ENCODE results near the gene SMG6. TPM values are rescaled to one million over a fixed set of nuclear protein-coding genes. Genes with fewer than 3 reads are reported as not detected.

Gene SMG6
- total and polyA plus RNA-seq, 2 of the 4 experiments (the other 2 are of a cell fraction) = 16.3 to 30.3 TPM

DNA sequence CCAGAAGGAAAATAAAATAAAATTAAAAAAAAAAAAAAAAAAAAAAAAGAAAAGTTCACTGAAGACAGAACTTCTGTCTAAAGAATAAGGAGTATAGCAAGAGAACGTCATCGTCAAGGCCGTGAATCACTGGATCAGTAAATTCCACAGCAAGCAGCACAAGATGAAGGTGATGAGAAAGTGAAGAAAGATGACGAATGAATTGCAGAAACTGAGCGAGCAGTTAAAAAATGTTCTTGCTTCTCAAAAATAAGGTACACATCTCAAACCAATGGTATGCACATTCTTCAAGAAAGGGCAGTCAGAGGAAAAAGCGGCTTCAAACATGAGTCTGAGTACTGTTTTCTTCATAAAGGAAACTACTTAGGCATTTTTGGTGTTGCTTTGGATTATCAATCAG, 104.7 kb downstream of the SMG6 start:
- Histone ChIP-seq H3K4ac (ENCODE audit: low read depth, low read length) (peak overlapping the region; percentile 75), H3K36me3 (ENCODE audit: control insufficient read depth, insufficient read depth, low read length) (peaks cover 8% of the 10 kb centered on the region), H3K4me2 (ENCODE audit: low read depth, low read length) (peak overlapping the region; percentile 2; the same call in 1 of the 2 replicates), H3K27me3 (ENCODE audit: control insufficient read depth, insufficient read depth, low read length) (no peaks in the 10 kb centered on the region), H3K9me3 (ENCODE audit: control insufficient read depth, insufficient read depth, low read length) (no peaks in the 10 kb centered on the region), H2BK5ac (ENCODE audit: low read depth, low read length, poor library complexity, severe bottlenecking) (peak overlapping the region; percentile 75), H3K56ac (ENCODE audit: extremely low read depth, insufficient read depth, low read length) (peak overlapping the region; percentile 47; the same call in 1 of the 2 replicates), H3K4me3 (ENCODE audit: insufficient read depth, low read depth, low read length) (no peak overlapping the region), H2AK5ac (ENCODE audit: low read depth, low read length) (no peak overlapping the region), H2BK20ac (ENCODE audit: low read depth, low read length) (peak overlapping the region; percentile 39; the same call in 1 of the 2 replicates), H2AFZ (replicated peaks; ENCODE audit: low read length, poor library complexity) (no peak overlapping the region), H3K27ac (ENCODE audit: insufficient read depth, low read length) (peak overlapping the region; percentile 47), H2AK9ac (replicated peaks; ENCODE audit: low read depth, low read length, poor library complexity) (no peak overlapping the region), H4K8ac (ENCODE audit: low read depth in 2 of 2, low read length in 2 of 2) (peak overlapping the region in 1 of 2 experiments; percentile 55; a peak in 1 of 4 replicates), H4K20me1 (ENCODE audit: insufficient read depth, low read length) (no peaks in the 10 kb centered on the region), H4K91ac (ENCODE audit: insufficient read depth, low read depth, low read length) (peak overlapping the region; percentile 37; the same call in 1 of the 2 replicates), H3K18ac (ENCODE audit: low read depth, low read length) (peak overlapping the region; percentile 40; the same call in 1 of the 2 replicates), H2BK120ac (ENCODE audit: low read depth, low read length) (0 out of 2 replicates have a peak overlapping the region, but pooled peaks have one; percentile 41), H3K4me1 (ENCODE audit: control insufficient read depth, insufficient read depth, low read length) (peaks cover 8% of the 10 kb centered on the region; the same call in 1 of the 2 replicates), H3K14ac (replicated peaks; ENCODE audit: low read depth, low read length) (no peak overlapping the region; the same call in 1 of the 2 replicates), H3K9me1 (ENCODE audit: insufficient read depth, low read length) (peaks cover 6% of the 10 kb centered on the region; the same call in 1 of the 2 replicates), H4K5ac (ENCODE audit: low read depth, low read length) (no peak overlapping the region), H3K9ac (ENCODE audit: low read depth, low read length) (no peak overlapping the region), H2BK15ac (ENCODE audit: low read depth, low read length) (no peak overlapping the region), H3K23ac (ENCODE audit: low read depth, low read length) (peak overlapping the region; percentile 0; the same call in 1 of the 2 replicates), H3K79me1 (ENCODE audit: low read depth in 1 of 2, low read length in 2 of 2) (peaks cover 31 to 71% of the 10 kb centered on the region in 2 experiments)
- dilution Hi-C loops (cut with HindIII; ENCODE audit: low sequenced_read_pairs, unreplicated experiment) (no loop called here), intact Hi-C loops (cut with micrococcal nuclease) (no loop called here), in situ Hi-C loops (cut with MboI; ENCODE audit: low sequenced_read_pairs) (no loop called here)
- CTCF ChIA-PET = interaction anchor here (0.6 to 1.2 kb wide), 2 partner anchors 45 to 129 kb away, joined by 3 to 4 read pairs; no protein-coding TSS in a partner anchor
- DNase-seq = peak; percentile 82
- POLR2A ChIA-PET (ENCODE audit: unreplicated experiment) = no interaction called here
- no CpG with 5 or more reads among the region's 6 CpGs for WGBS, 2 experiments (ENCODE audit: extremely low coverage in 2 of 2, insufficient read length in 1 of 2)
- ATAC-seq (ENCODE audit: low read depth) = peak; percentile 69
- no TSS peak for BruUV-seq (replicated peaks)
- TF ChIP-seq NFE2L2 (IDR thresholded peaks at IDR 0.05; ENCODE audit: low read depth, low read length) (no peak), CHD1 (IDR thresholded peaks at IDR 0.05; ENCODE audit: low read depth, low read length) (no peak), RFX5 (IDR thresholded peaks at IDR 0.05; ENCODE audit: low read depth, low read length) (no peak), SMC3 (IDR thresholded peaks at IDR 0.05; ENCODE audit: low read depth, low read length) (no peak), FOS (IDR thresholded peaks at IDR 0.05; ENCODE audit: low read depth, low read length) (no peak), RCOR1 (IDR thresholded peaks at IDR 0.05; ENCODE audit: insufficient replicate concordance, low read length) (no peak), CEBPB (IDR thresholded peaks at IDR 0.05; ENCODE audit: low read depth, low read length) (peak; percentile 33; the same call in 1 of the 2 replicates), RAD21 (IDR thresholded peaks at IDR 0.05; ENCODE audit: low read length) (no peak), BHLHE40 (IDR thresholded peaks at IDR 0.05; ENCODE audit: low read depth, low read length) (peak; percentile 35; the same call in 1 of the 2 replicates), POLR2A (IDR thresholded peaks at IDR 0.05; ENCODE audit: low read depth, low read length) (no peak), MAZ (IDR thresholded peaks at IDR 0.05; ENCODE audit: borderline replicate concordance, low read depth, low read length) (no peak), MAFK (IDR thresholded peaks at IDR 0.05; ENCODE audit: low read depth, low read length) (no peak), MXI1 (IDR thresholded peaks at IDR 0.05; ENCODE audit: borderline replicate concordance, low read depth, low read length) (no peak)
- TF ChIP-seq, protein P1, sequence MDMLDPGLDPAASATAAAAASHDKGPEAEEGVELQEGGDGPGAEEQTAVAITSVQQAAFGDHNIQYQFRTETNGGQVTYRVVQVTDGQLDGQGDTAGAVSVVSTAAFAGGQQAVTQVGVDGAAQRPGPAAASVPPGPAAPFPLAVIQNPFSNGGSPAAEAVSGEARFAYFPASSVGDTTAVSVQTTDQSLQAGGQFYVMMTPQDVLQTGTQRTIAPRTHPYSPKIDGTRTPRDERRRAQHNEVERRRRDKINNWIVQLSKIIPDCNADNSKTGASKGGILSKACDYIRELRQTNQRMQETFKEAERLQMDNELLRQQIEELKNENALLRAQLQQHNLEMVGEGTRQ (IDR thresholded peaks at IDR 0.05; ENCODE audit: low read depth, low read length) = no peak
- TF ChIP-seq, protein P2, sequence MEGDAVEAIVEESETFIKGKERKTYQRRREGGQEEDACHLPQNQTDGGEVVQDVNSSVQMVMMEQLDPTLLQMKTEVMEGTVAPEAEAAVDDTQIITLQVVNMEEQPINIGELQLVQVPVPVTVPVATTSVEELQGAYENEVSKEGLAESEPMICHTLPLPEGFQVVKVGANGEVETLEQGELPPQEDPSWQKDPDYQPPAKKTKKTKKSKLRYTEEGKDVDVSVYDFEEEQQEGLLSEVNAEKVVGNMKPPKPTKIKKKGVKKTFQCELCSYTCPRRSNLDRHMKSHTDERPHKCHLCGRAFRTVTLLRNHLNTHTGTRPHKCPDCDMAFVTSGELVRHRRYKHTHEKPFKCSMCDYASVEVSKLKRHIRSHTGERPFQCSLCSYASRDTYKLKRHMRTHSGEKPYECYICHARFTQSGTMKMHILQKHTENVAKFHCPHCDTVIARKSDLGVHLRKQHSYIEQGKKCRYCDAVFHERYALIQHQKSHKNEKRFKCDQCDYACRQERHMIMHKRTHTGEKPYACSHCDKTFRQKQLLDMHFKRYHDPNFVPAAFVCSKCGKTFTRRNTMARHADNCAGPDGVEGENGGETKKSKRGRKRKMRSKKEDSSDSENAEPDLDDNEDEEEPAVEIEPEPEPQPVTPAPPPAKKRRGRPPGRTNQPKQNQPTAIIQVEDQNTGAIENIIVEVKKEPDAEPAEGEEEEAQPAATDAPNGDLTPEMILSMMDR (conservative IDR thresholded peaks at IDR 0.05; ENCODE audit: low read depth, low read length) = no peak
- TF ChIP-seq, protein P3, sequence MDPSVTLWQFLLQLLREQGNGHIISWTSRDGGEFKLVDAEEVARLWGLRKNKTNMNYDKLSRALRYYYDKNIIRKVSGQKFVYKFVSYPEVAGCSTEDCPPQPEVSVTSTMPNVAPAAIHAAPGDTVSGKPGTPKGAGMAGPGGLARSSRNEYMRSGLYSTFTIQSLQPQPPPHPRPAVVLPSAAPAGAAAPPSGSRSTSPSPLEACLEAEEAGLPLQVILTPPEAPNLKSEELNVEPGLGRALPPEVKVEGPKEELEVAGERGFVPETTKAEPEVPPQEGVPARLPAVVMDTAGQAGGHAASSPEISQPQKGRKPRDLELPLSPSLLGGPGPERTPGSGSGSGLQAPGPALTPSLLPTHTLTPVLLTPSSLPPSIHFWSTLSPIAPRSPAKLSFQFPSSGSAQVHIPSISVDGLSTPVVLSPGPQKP (IDR thresholded peaks at IDR 0.05; ENCODE audit: borderline replicate concordance, low read depth, low read length) = no peak
